ENCODE data around the gene EIF4G3. TPM values are rescaled to one million over a fixed set of nuclear protein-coding genes. Genes with fewer than 3 reads are reported as not detected.
"Not testable (repeated sequence)": the region's sequence is repeated elsewhere in the genome, so short reads cannot be mapped to it uniquely, and the experiment has no call there.

EIF4G3 gene
- total and polyA plus RNA-seq, 2 donors (not counting 1 experiment from before 2014, with no cell fraction given) = 53.5 to 67.0 TPM

DNA sequence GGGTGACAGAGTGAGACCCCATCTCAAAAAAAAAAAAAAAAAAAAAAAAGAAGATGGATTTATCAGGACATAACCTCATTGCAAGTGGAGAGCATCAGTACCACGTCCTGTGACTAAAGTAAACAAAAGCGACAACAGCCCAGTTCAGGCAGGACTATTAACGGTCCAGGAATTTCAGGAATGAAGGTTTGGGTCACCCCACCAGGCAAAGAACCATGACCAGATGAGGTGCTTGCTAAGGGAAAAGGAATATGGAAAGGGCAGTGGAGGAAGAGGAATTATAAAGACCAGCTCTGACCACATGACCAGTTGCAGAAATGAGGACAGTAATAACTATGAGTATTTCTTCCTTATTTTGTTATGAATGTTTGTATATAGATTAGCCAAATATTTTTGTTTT lies 35.4 kb upstream of the EIF4G3 start:
- no peaks in the 10 kb centered on the region for H3K27me3 ChIP-seq (ENCODE audit: control insufficient read depth, insufficient read depth, low read length)
- TF ChIP-seq, protein P1, sequence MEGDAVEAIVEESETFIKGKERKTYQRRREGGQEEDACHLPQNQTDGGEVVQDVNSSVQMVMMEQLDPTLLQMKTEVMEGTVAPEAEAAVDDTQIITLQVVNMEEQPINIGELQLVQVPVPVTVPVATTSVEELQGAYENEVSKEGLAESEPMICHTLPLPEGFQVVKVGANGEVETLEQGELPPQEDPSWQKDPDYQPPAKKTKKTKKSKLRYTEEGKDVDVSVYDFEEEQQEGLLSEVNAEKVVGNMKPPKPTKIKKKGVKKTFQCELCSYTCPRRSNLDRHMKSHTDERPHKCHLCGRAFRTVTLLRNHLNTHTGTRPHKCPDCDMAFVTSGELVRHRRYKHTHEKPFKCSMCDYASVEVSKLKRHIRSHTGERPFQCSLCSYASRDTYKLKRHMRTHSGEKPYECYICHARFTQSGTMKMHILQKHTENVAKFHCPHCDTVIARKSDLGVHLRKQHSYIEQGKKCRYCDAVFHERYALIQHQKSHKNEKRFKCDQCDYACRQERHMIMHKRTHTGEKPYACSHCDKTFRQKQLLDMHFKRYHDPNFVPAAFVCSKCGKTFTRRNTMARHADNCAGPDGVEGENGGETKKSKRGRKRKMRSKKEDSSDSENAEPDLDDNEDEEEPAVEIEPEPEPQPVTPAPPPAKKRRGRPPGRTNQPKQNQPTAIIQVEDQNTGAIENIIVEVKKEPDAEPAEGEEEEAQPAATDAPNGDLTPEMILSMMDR (conservative IDR thresholded peaks at IDR 0.05 in 1 of 2, IDR thresholded peaks at IDR 0.05 in 1 of 2; ENCODE audit: low read depth in 1 of 2, low read length in 2 of 2) = no peak
- no peak for TF ChIP-seq EZH2 (IDR thresholded peaks at IDR 0.05; ENCODE audit: low read length, missing control alignments)
- H4K20me1 ChIP-seq (ENCODE audit: control insufficient read depth, extremely low read depth, insufficient read depth, low read length) = no peaks in the 10 kb centered on the region
- no peak overlapping the region for H3K4me3 ChIP-seq (replicated peaks in 1 of 4; ENCODE audit: control extremely low read depth in 1 of 4, insufficient read depth in 1 of 4, low read depth in 3 of 4, low read length in 4 of 4)
- peaks cover 3% of the 10 kb centered on the region for H3K4me1 ChIP-seq (ENCODE audit: control insufficient read depth, extremely low read depth, insufficient read depth, low read length)
- no peaks in the 10 kb centered on the region for H3K36me3 ChIP-seq (ENCODE audit: control insufficient read depth, insufficient read depth, low read length)
- H3K9ac ChIP-seq (ENCODE audit: insufficient read depth, low read length) = no peak overlapping the region
- no peak overlapping the region for H3K27ac ChIP-seq (ENCODE audit: insufficient read depth, low read length)
- H2AFZ ChIP-seq (ENCODE audit: low read length) = no peak overlapping the region
- DNase-seq (ENCODE audit: low read depth in 2 of 2) = peak in 1 of 2 donors; percentile 27
- no peaks in the 10 kb centered on the region for H3K9me3 ChIP-seq (ENCODE audit: control insufficient read depth, insufficient read depth, low read depth, low read length)
- H3K79me2 ChIP-seq (ENCODE audit: control insufficient read depth, insufficient read depth, low read length) = no peaks in the 10 kb centered on the region
- H3K4me2 ChIP-seq (ENCODE audit: extremely low read depth, insufficient read depth, low read length) = no peak overlapping the region

DNA sequence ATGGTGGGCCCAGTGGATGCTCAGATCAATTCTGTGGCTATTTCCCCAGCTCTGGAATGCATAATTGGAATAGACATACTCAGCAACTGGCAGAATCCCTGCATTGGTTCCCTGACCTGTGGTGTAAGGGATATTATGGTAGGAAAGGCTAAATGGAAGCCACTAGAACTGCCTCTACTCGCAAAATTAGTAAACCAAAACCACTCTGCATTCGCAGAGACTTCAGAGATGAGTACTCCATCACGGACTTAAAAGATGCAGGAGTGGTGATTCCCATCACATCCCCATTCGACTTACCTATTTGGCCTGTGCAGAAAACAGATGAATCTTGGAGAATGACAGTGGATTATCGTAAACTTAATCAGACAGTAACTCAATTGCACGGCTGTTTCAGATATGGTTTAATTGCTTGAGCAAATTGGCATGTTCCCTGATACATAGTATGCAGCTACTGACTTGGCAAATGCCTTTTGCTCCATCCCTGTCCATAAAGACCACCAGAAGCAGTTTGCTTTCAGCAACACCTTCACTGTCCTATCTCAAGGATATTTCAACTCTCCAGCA lies 31.5 kb upstream of the EIF4G3 start:
- H3K4me3 ChIP-seq (replicated peaks in 1 of 4; ENCODE audit: control extremely low read depth in 1 of 4, insufficient read depth in 1 of 4, low read depth in 3 of 4, low read length in 4 of 4); H3K9me3 ChIP-seq (ENCODE audit: control insufficient read depth, insufficient read depth, low read depth, low read length); H3K36me3 ChIP-seq (ENCODE audit: control insufficient read depth, insufficient read depth, low read length); H3K27me3 ChIP-seq (ENCODE audit: control insufficient read depth, insufficient read depth, low read length); H3K27ac ChIP-seq (ENCODE audit: insufficient read depth, low read length); H3K9ac ChIP-seq (ENCODE audit: insufficient read depth, low read length); H3K79me2 ChIP-seq (ENCODE audit: control insufficient read depth, insufficient read depth, low read length); H3K4me1 ChIP-seq (ENCODE audit: control insufficient read depth, extremely low read depth, insufficient read depth, low read length); H3K4me2 ChIP-seq (ENCODE audit: extremely low read depth, insufficient read depth, low read length); H2AFZ ChIP-seq (ENCODE audit: low read length); DNase-seq (ENCODE audit: low read depth in 2 of 2); H4K20me1 ChIP-seq (ENCODE audit: control insufficient read depth, extremely low read depth, insufficient read depth, low read length): not testable (repeated sequence)

DNA sequence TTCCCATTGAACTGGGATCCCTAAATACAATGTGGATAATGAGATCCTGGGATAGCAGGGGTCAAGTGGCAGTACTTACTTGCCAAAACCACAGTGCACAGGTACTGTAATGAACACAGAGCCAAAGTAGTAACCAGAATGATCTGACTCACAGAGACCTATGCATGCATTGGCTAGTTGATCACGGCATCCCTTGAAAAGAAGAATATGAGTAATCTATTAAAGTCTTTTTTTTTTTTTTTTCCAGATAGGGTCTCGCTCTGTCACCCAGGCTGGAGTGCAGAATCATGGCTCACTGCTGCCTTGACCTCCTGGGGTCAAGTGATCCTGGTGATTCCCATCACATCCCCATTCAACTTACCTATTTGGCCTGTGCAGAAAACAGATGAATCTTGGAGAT lies 29.4 kb upstream of the EIF4G3 start:
- H3K27ac ChIP-seq (ENCODE audit: insufficient read depth, low read length) = no peak overlapping the region
- DNase-seq (ENCODE audit: low read depth in 2 of 2) = peak in 1 of 2 donors; percentile 74

More for the DNA sequence above, 29.4 kb upstream of the EIF4G3 start:
- H3K4me1 ChIP-seq (ENCODE audit: control insufficient read depth, extremely low read depth, insufficient read depth, low read length) = no peaks in the 10 kb centered on the region
- H3K4me2 ChIP-seq (ENCODE audit: extremely low read depth, insufficient read depth, low read length) = no peak overlapping the region
- H3K4me3 ChIP-seq (replicated peaks in 1 of 4; ENCODE audit: control extremely low read depth in 1 of 4, insufficient read depth in 1 of 4, low read depth in 3 of 4, low read length in 4 of 4) = no peak overlapping the region
- no peaks in the 10 kb centered on the region for H3K9me3 ChIP-seq (ENCODE audit: control insufficient read depth, insufficient read depth, low read depth, low read length)
- H3K79me2 ChIP-seq (ENCODE audit: control insufficient read depth, insufficient read depth, low read length) = no peaks in the 10 kb centered on the region
- H2AFZ ChIP-seq (ENCODE audit: low read length) = no peak overlapping the region
- no peaks in the 10 kb centered on the region for H3K36me3 ChIP-seq (ENCODE audit: control insufficient read depth, insufficient read depth, low read length)
- TF ChIP-seq, protein P1 (conservative IDR thresholded peaks at IDR 0.05 in 1 of 2, IDR thresholded peaks at IDR 0.05 in 1 of 2; ENCODE audit: low read depth in 1 of 2, low read length in 2 of 2) = no peak
- no peak for TF ChIP-seq EZH2 (IDR thresholded peaks at IDR 0.05; ENCODE audit: low read length, missing control alignments)
- H3K27me3 ChIP-seq (ENCODE audit: control insufficient read depth, insufficient read depth, low read length) = no peaks in the 10 kb centered on the region
- no peak overlapping the region for H3K9ac ChIP-seq (ENCODE audit: insufficient read depth, low read length)
- no peaks in the 10 kb centered on the region for H4K20me1 ChIP-seq (ENCODE audit: control insufficient read depth, extremely low read depth, insufficient read depth, low read length)
